HG03521 (cell line): ENCODE results near the gene MAGI1.

Experiments used
- ATAC-seq: cut with Tn5 transposase; IDR thresholded peaks from one replicate; pipeline ENCODE4 v1.9.1; 2021; ENCODE audit warnings: mild to moderate bottlenecking, moderate library complexity; ENCODE audit not compliant: unreplicated experiment

Gene MAGI1

GRCh38 chr3:65854606-65855304 is 184.0 kb downstream of the MAGI1 start:
- no peak for ATAC-seq

DNA sequence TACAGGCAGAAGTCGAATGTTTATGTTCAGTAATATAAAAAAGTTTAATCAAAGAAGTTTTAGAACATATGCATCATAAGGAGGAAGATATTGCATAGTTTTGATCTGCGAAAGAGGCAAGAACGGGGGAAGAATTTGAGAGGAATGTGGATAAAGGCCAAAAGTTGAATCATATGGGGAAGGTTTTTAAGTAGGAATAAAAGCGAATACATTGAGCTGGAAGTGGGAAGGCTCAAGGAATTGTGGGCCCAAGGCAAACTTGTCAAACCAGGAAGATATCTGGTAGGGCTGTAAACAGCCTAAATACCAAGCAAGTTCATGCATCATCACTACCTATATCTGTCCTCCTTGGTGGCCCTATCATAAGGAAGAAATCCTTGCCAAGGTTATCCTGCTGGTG is 186.9 kb downstream of the MAGI1 start:
- ATAC-seq, result no peak

DNA sequence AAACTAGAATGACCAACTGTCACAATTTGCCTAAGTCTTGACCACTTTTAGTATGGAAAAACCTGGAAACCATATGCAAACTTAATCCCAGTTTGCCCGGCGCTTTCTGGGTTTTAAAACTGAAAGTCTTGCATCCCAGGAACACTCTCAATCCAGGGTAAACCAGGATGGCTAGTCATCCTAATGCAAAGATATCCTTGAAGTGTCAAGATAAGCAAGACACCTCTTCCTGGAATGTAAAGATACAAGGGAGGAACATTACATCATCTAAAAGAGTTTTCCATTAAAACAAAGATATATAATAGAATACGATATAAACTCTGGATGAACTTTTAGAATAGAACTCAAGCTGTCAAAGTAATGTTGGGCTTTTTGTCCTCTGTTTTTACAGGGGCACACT is 188.5 kb downstream of the MAGI1 start:
- no peak for ATAC-seq

DNA sequence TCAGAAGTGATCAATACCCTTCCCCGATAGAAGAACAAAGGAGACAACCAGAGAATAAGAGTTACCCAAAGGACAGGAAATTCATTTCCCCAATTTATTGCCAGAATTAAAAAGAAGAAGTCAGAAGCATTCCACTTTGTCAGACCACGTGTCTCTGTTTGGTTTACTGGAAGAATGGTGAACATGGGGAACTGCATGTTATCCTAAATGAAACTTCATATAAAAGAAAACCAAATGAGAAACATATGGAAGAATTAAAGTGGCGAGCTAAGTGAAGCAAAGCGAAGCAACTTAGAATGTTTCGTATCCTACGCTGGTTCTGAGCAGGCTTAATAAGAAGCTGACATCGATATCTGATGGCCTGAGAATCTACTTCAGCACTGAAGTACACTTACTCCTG is 190.7 kb downstream of the MAGI1 start:
- ATAC-seq, result no peak

DNA sequence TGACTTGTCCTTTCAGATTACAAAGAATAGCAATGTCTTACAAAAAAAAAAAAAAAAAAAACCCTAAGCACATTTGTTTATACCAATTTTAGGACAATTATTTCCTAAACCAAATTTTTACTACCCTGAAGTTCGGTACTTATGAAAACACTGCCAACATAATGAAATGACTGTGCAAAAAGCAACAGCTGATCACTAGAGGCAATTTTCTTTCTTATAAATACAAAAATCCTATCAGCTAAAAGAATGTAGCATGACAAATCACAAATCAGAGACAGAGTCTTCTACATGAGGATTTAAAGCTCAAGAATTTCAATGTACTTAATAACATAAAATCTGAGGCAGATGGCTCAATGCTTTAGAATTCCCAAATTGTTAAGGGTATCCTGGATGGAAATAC is 191.8 kb downstream of the MAGI1 start:
- no peak for ATAC-seq

- no peak for ATAC-seq
Observed at GRCh38 chr3:65844370-65844769, 194.3 kb downstream of the MAGI1 start.

GRCh38 chr3:65843732-65844131 is 195.0 kb downstream of the MAGI1 start:
- ATAC-seq, result no peak

GRCh38 chr3:65837604-65838003 is 201.1 kb downstream of the MAGI1 start:
- ATAC-seq, result no peak

GRCh38 chr3:65836047-65836446 is 202.7 kb downstream of the MAGI1 start:
- no peak for ATAC-seq

GRCh38 chr3:65833761-65834505 is 204.8 kb downstream of the MAGI1 start:
- no peak for ATAC-seq

- no peak for ATAC-seq
Observed at GRCh38 chr3:65831733-65832425, 206.8 kb downstream of the MAGI1 start.

DNA sequence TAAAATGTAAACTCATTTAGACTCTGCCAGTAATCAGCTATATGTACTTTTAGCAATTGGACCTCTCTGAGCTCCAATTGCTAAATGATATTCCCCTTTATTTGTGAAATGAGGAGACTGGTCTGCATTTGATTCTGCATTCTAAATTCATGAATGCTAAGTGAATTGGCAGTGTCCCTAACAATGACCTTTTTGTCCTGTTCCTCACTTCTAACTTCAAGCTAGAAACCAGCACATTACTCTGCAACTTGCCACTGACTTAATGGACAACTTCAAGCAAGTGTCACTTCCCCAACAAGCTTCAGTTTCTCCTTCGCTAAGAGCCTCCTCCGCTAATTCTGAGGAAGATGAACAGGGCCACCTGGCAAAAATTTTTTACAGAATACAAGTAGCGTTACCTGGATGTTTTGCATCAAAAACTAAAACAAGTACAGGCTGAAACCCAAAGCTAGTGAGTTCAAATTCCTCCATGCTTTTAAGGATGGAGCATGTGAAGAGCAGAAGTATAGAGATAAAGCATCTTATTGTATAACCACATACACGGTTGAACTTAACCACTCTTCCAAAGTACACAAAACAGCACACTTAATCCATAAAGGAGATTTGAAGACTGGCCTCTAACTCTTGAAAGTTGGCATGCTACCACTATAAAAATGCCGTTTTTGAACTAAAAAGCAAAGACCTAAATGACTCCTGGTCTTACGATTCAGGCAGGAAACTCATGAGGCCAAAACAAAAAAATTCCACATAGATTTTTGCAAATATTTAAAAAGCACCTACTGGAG is 207.6 kb downstream of the MAGI1 start:
- ATAC-seq, result no peak

- no peak for ATAC-seq
Observed at GRCh38 chr3:65829228-65829627, 209.5 kb downstream of the MAGI1 start.

DNA sequence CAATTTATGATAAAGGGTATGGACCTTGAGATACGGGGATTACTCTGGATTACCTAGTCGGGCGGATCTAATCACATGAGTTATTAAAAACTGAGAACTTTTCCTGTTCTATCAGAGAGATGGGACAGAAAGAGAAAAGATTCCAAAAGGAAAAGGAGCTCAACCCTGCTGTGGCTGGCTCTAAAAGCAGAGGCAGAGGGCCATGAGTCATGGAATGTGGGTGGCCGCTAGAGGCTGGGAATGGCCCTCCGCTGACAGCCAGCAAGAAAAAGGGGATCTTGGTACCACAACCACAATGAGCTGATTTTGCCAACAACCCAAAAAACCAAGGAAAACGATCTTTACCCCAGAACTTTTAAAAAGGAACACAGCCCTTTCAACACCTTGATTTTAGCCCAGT is 210.0 kb downstream of the MAGI1 start:
- no peak for ATAC-seq

GRCh38 chr3:65827076-65827475 is 211.6 kb downstream of the MAGI1 start:
- ATAC-seq, result no peak

DNA sequence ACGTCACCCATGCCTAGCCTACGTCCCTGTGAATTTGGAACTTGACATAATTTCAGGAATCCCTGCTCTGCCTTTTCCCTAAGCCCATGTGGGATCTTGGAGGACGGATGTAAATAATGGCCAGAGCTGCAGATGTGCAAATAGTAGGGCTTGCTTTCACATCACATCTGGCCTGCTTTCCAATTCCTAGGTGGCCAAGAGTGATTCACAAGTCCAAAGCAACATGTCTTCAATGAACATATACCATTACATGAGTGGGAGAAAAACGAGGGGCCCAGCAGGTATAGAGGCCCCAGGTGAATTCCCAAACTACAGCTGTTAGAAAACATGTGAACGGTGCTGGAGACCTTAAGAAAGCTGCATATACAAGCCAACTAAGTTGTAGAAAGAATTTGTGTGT is 214.6 kb downstream of the MAGI1 start:
- ATAC-seq, result no peak

- ATAC-seq, result no peak
Observed at GRCh38 chr3:65820600-65820999, 218.1 kb downstream of the MAGI1 start.

GRCh38 chr3:65819896-65820295 is 218.8 kb downstream of the MAGI1 start:
- ATAC-seq, result no peak

DNA sequence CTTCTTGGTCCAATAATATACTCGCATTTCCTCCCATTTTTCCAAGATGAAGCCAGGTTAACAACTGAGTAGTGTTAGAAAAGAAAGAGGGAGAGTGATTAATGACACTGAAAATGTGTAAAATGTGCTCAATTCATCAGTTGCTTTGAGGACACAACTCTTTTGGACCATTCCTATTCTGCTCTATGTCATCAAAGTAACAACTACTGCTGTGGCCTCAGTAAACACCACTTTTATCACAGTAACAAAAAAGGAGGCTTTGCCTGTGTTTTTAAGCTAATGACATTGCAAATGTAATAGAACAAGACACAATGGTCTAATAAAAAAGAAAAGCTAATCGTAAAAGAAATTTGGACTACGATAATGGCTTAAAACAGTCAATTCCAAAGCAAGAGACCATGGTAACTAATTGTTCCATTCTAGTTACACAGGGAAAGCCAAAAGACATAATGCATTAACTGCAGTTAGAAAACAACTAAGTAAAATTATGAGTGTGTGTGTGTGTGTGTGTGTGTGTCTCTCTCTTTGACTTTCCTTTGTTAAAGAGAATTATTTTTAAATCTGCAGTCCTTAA is 221.1 kb downstream of the MAGI1 start:
- ATAC-seq, result no peak

- ATAC-seq, result no peak
Observed at GRCh38 chr3:65816208-65816607, 222.5 kb downstream of the MAGI1 start.
